ENCODE measurements around the gene KLHDC4.
A peak's percentile ranks its signal among the peaks of the same experiment; 100 is the strongest.
"Not testable (repeated sequence)": the region's sequence is repeated elsewhere in the genome, so short reads cannot be mapped to it uniquely, and the experiment has no call there.

The KLHDC4 gene

DNA sequence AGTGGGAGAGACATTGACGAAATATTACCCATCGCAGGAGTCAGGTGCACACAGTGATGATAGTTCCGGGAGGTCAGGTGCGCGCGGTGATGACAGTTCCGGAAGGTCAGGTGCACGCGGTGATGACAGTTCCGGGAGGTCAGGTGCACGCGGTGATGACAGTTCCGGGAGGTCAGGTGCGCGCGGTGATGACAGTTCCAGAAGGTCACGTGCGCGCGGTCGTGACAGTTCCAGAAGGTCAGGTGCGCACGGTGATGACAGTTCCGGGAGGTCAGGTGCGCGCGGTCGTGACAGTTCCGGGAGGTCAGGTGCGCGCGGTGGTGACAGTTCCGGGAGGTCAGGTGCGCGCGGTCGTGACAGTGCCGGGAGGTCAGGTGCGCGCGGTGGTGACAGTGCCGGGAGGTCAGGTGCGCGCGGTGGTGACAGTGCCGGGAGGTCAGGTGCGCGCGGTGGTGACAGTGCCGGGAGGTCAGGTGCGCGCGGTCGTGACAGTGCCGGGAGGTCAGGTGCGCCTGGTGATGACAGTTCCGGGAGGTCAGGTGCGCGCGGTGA is 84.7 kb downstream of the KLHDC4 start:
- DNase-seq: not testable (repeated sequence)

GRCh38 chr16:87680272-87680644 is 85.5 kb downstream of the KLHDC4 start:
- DNase-seq: no peak

GRCh38 chr16:87679593-87680271 is 86.1 kb downstream of the KLHDC4 start:
- no peak for DNase-seq

GRCh38 chr16:87678618-87679017 is 87.2 kb downstream of the KLHDC4 start:
- no peak for DNase-seq

GRCh38 chr16:87677830-87678229 is 88.0 kb downstream of the KLHDC4 start:
- no peak for DNase-seq

GRCh38 chr16:87675111-87675719 is 90.6 kb downstream of the KLHDC4 start:
- no peak for DNase-seq

DNA sequence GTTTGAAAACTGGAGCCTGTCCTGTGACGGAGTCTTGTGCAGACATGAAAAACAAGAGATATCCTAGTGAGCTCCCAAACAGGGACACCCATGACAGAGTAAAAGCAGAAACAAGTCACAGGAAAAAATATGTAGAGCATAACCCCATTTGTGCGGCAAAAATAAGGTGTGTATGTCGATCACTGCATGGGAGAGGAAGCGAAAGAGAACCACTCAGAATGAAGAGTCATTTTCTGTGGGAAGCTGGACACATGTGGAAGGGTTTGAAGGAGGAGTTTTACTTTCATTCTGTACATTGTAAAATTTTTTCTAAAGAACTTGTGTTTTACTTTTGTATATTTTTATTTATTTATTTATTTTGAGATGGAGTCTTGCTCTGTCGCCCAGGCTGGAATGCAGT is 91.4 kb downstream of the KLHDC4 start:
- DNase-seq: no peak

DNA sequence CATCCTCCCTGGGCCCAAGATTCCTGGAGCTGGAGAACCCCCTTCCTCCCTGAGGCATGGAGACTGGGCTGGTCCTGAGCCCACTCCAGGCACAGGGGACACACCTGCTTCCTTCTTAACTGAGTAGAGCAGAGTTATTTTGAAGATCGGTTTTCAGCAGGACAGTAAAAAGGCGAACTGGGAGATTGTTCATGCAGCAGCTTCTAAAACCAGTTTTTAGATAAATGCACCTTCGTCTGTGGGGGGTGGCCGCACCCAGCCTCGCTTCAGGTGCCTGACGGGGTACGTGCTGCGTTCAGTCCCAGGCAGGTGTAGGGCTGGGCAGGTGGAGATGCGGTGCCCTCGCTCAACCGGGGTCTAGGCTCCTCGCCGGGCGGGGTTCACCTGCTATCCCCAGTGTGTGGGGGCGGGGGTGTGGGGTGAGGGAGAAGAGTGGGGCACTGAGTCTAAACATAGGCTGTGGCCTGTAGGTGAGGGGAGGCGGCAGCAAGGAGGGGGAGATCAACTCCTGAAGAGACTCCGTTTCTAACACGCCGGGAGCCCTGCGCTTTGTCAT is 94.0 kb downstream of the KLHDC4 start:
- no peak for DNase-seq

GRCh38 chr16:87671221-87671620 is 94.6 kb downstream of the KLHDC4 start:
- no peak for DNase-seq

DNA sequence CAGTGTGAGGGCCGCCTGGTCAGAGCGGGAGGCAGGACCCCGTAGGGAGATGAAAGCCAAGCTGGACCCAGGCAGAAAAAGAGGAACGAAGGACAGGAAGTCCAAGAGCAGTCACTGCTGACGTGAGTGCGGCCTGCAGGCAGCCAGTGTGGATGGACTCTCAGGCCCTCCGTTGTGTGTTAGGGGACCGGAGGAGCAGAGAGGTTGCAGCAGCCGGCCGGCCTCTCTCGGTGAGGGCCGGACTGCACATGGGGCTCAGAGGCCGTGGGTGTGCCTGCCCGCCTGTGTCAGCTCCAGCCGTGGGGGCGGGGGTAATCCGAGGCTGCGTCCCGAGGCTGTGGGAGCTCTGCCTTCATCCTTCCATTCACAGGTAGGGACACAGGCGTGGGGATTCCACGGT is 96.1 kb downstream of the KLHDC4 start:
- DNase-seq: no peak

GRCh38 chr16:87667946-87668345 is 97.8 kb downstream of the KLHDC4 start:
- no peak for DNase-seq

GRCh38 chr16:87667443-87667842 is 98.3 kb downstream of the KLHDC4 start:
- no peak for DNase-seq

GRCh38 chr16:87666919-87667318 is 98.9 kb downstream of the KLHDC4 start:
- DNase-seq: no peak

DNA sequence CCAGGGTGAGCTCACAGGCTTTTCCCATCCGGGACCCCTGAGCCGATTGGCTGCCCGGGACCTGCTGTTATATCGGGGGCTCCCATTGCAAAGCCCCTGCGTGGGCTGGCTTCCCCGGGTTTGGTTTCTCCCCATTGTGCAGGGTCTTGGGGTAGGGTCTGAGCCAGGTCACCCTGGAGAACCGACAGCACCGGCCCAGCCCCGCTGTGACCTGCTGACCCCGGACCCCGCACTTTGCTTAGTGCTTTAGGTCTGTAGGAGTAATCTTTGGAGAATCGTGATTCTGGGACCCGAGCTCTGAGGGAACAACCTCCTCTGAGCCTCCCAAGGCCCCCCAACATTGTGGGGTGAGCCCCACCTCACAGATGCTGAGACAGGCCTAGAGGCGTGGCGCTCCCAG is 100.6 kb downstream of the KLHDC4 start:
- no peak for DNase-seq

DNA sequence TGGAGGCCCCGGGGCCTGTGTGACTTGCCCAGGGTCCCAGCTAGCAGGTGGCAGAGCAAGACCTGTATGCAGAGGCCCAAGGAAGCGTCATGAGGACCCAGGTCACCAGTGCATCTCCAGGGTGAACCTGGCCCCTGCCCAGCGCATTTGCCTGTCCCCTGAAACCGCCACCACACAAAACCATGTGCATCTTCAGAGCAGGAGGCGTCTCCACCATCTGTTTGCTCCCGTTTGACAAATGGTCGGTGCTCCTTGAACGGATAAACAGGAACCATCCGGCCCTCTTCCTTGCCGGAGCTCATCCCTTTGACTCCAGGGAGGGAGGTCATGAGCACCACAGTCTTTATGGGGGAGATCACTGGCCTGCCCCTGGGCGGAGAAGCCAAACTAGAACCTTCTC is 101.0 kb downstream of the KLHDC4 start:
- no peak for DNase-seq

GRCh38 chr16:87662254-87663204 is 103.3 kb downstream of the KLHDC4 start:
- DNase-seq: no peak

- peak; percentile 28 to 35 for DNase-seq
These were observed 104.2 kb downstream of the KLHDC4 start for GRCh38 chr16:87661561-87661960.

- no peak for DNase-seq
These were observed 107.1 kb downstream of the KLHDC4 start for GRCh38 chr16:87658564-87659225.
